Smooth muscle cell (in vitro differentiated cells): ENCODE results near the gene MAML2. TPM values are rescaled to one million over a fixed set of nuclear protein-coding genes. Genes with fewer than 3 reads are reported as not detected.
A peak's percentile ranks its signal among the peaks of the same experiment; 100 is the strongest.

Experiments used
- DNase-seq: peaks from one replicate; lab custom pipeline; 2025; ENCODE audit not compliant: unreplicated experiment; lab: John Stamatoyannopoulos, UW
- H2AFZ ChIP-seq: fragments of 200-600 bp; sonication (generic); 2 replicates; pipeline ENCODE4 v1.6.0; 2016; ENCODE audit warnings: antibody characterized with exemption, low read depth, mild to moderate bottlenecking
- H3F3A ChIP-seq: fragments of 200-600 bp; sonication (generic); 2 replicates; pipeline ENCODE4 v1.6.0; 2017; ENCODE audit warnings: antibody characterized with exemption, low read depth
- H3K27ac ChIP-seq: fragments of 200-600 bp; sonication (generic); 2 replicates; pipeline ENCODE4 v1.5.1; 2016; ENCODE audit warnings: low read depth, mild to moderate bottlenecking
- H3K27me3 ChIP-seq: fragments of 200-600 bp; sonication (generic); 2 replicates; pipeline ENCODE4 v1.6.1; 2016; ENCODE audit warnings: low read depth, mild to moderate bottlenecking
- H3K36me3 ChIP-seq: fragments of 200-600 bp; sonication (generic); 2 replicates; pipeline ENCODE4 v1.5.1; 2016; ENCODE audit warnings: low read depth
- H3K4me1 ChIP-seq: fragments of 200-600 bp; sonication (generic); 2 replicates; pipeline ENCODE4 v1.5.1; 2016; ENCODE audit warnings: low read depth
- H3K4me2 ChIP-seq: fragments of 200-600 bp; sonication (generic); 2 replicates; pipeline ENCODE4 v1.6.0; 2016; ENCODE audit warnings: mild to moderate bottlenecking
- H3K4me3 ChIP-seq: fragments of 200-600 bp; sonication (generic); 2 replicates; pipeline ENCODE4 v1.5.1; 2016; ENCODE audit warnings: mild to moderate bottlenecking
- H3K79me2 ChIP-seq: fragments of 200-600 bp; sonication (generic); 2 replicates; pipeline ENCODE4 v1.6.0; 2016; ENCODE audit warnings: low read depth, mild to moderate bottlenecking
- H3K9ac ChIP-seq: fragments of 200-600 bp; sonication (generic); 2 replicates; pipeline ENCODE4 v1.6.0; 2016; ENCODE audit warnings: low read depth
- H3K9me3 ChIP-seq: fragments of 200-600 bp; sonication (generic); replicated peaks from 2 replicates; pipeline ENCODE4 v1.5.1; 2016; ENCODE audit warnings: low read depth
- H4K20me1 ChIP-seq: fragments of 200-600 bp; sonication (generic); 2 replicates; pipeline ENCODE4 v1.6.0; 2016; ENCODE audit warnings: low read depth
- WGBS: methylation state at CpG from one replicate; pipeline ENCODE4 v1.1.7; 2016; ENCODE audit warnings: low lambda C conversion rate; 5-methylcytosine and 5-hydroxymethylcytosine counted together
- polyA plus RNA-seq: library from polyadenylated mRNA; unstranded; fragments of >200 nt; fragmentation: Nextera tagmentation; extraction: Ambion mirVana; gene quantifications from 2 replicates; pipeline ENCODE4 v1.2.1, GENCODE V29; 2016
- total RNA-seq: library from RNA; depleted of rRNA; stranded (reverse); fragments of >200 nt; gene quantifications from 2 replicates; pipeline ENCODE4 v1.2.3, GENCODE V29; 2014
- TF ChIP-seq, protein P1 (sequence below): fragments of 200-600 bp; sonication (generic); IDR thresholded peaks from 2 replicates; pipeline ENCODE4 v1.5.1; 2017; ENCODE audit warnings: borderline replicate concordance, mild to moderate bottlenecking, antibody characterized with exemption; ENCODE audit not compliant: insufficient read depth, poor library complexity, severe bottlenecking

Gene MAML2
- total and polyA plus RNA-seq, 2 experiments from 2014 or later = 8.7 to 52.4 TPM

DNA sequence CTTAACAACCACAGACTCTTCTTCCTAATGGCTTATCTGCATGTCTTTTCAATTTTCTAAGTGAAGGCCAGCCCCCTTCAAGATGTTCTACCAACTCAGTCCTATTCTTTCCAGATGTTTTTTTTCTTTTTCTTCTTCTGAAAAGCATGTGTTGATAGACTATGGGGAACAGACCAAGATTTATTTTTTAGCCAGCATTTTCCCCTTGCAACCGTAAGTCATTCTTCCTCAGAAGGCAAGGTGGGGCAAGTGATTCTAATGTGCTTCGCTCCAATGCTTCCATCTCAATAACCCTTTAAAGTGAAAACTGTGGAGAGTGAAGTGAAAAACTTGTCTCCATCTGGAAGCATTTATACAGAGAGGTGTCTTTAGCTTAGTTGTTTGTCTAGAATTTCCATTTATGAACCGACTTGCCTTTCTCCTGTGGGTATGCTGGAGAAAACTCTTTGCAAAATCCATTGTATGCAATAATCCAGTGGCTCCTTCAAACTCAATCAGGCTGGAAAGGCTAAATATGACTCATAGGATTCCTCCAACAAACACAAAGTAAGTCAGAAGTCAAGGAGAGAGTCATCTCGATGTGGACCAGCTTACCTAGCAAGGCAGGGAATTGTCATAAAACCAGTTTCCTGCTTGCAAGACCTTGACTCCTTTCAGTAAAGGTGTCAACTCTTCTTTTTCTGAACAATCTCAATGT is 83.7 kb downstream of the MAML2 start:
- H4K20me1 ChIP-seq = no peaks in the 10 kb centered on the region
- H3K4me2 ChIP-seq = peak overlapping the region; percentile 65
- H3F3A ChIP-seq = peaks cover 27% of the 10 kb centered on the region
- H3K4me1 ChIP-seq = peaks cover 48% of the 10 kb centered on the region
- peak overlapping the region; percentile 11 for H3K9ac ChIP-seq
- H3K4me3 ChIP-seq = no peak overlapping the region
- no peaks in the 10 kb centered on the region for H3K36me3 ChIP-seq
- no peaks in the 10 kb centered on the region for H3K9me3 ChIP-seq
- peak overlapping the region; percentile 91 for H3K27ac ChIP-seq
- no peak overlapping the region for H2AFZ ChIP-seq
- DNase-seq = no peak
- TF ChIP-seq, protein P1, sequence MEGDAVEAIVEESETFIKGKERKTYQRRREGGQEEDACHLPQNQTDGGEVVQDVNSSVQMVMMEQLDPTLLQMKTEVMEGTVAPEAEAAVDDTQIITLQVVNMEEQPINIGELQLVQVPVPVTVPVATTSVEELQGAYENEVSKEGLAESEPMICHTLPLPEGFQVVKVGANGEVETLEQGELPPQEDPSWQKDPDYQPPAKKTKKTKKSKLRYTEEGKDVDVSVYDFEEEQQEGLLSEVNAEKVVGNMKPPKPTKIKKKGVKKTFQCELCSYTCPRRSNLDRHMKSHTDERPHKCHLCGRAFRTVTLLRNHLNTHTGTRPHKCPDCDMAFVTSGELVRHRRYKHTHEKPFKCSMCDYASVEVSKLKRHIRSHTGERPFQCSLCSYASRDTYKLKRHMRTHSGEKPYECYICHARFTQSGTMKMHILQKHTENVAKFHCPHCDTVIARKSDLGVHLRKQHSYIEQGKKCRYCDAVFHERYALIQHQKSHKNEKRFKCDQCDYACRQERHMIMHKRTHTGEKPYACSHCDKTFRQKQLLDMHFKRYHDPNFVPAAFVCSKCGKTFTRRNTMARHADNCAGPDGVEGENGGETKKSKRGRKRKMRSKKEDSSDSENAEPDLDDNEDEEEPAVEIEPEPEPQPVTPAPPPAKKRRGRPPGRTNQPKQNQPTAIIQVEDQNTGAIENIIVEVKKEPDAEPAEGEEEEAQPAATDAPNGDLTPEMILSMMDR = no peak
- 50% methylated on average over 4 of the region's 4 CpGs for WGBS
- peaks cover 74% of the 10 kb centered on the region for H3K79me2 ChIP-seq
- no peaks in the 10 kb centered on the region for H3K27me3 ChIP-seq

DNA sequence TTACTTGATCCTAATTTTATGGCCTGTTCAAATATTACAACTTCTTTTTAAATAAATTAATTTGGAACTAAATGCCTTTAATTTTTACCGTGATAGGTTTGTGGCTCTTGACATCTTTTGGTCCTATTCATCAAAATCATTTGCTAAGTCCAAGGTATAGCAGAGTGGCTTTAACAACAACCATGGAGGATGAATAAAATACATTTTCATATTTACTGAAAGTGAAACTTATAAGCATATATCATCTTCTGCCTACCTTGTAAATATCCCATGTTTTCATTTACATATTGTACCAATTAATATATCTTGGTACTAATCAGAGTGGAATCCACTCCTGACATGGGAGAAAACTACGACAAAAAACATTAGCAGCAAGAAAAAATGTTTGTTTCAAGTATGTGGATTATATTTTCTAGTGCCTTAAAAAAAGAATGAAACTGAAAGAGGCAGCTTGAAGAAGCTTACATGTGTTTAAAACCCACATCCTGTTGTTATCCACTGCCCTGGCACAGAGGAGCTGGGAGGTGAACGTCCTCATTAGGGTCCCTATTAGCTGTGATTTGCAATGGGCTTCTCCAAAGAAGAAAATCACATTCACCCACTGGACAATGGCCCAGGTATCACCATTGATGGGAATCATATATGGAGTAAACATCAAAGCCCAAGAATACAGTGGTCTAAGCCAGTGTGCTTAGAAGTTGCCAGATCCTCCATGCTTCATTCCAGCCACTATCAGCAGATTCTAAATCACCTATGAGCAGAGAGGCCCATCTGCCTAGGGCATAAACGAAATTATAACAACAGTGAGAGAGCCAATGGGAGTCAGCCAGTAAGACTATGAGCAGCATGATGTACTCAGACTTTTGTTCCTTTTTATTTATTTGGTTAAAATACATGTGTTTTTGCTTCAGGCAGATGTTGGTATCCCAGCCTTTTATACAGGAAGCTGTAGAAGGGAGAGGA is 84.7 kb downstream of the MAML2 start:
- Histone ChIP-seq H3K79me2 (peaks cover 78% of the 10 kb centered on the region), H3K4me3 (no peak overlapping the region), H3K36me3 (no peaks in the 10 kb centered on the region), H3K27me3 (no peaks in the 10 kb centered on the region), H3F3A (peaks cover 26% of the 10 kb centered on the region), H3K9me3 (no peaks in the 10 kb centered on the region), H3K4me2 (peak overlapping the region; percentile 65), H2AFZ (no peak overlapping the region), H3K4me1 (peaks cover 57% of the 10 kb centered on the region), H3K27ac (peak overlapping the region; percentile 91), H4K20me1 (no peaks in the 10 kb centered on the region), H3K9ac (peak overlapping the region; percentile 11)
- no peak for DNase-seq
- TF ChIP-seq, protein P1 = no peak
- 38% methylated on average over 4 of the region's 4 CpGs for WGBS

DNA sequence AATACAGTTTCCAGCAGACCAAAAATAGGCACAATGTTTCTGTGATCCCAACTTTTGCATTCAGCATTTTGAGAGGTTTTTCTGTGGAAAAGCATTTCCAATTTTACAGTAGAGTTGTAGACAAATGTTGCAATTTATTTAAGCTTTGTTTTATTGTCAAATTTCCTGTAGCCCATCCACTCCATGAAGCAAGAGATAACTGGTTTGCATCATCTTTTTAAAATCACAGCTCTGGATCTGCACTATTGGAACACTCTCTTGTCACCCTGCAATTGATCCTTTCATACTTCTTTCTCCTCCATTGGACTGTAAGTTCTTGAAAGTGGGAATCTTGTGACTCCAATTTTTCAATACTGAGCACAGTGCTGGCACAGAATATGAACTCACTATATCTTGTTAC is 86.0 kb downstream of the MAML2 start:
- no peaks in the 10 kb centered on the region for H3K27me3 ChIP-seq
- no peaks in the 10 kb centered on the region for H4K20me1 ChIP-seq
- peak overlapping the region; percentile 91 for H3K27ac ChIP-seq
- no peaks in the 10 kb centered on the region for H3K36me3 ChIP-seq
- DNase-seq = no peak
- no peak overlapping the region for H3K4me3 ChIP-seq
- peaks cover 60% of the 10 kb centered on the region for H3K4me1 ChIP-seq
- no peaks in the 10 kb centered on the region for H3K9me3 ChIP-seq
- H3K4me2 ChIP-seq = peak overlapping the region; percentile 65
- TF ChIP-seq, protein P1 = no peak
- peaks cover 26% of the 10 kb centered on the region for H3F3A ChIP-seq
- peaks cover 78% of the 10 kb centered on the region for H3K79me2 ChIP-seq
- peak overlapping the region; percentile 19 for H3K9ac ChIP-seq
- no peak overlapping the region for H2AFZ ChIP-seq
